GM12892 (cell line): ENCODE measurements around the gene ADAT3.

ENCODE experiments used
- POLR2A ChIP-seq: IDR thresholded peaks from 2 replicates; pipeline ENCODE4 v1.6.1; 2011; ENCODE audit warnings: low read depth, low read length, control low read depth
- POLR2AphosphoS5 ChIP-seq: IDR thresholded peaks from 2 replicates; pipeline ENCODE4 v1.6.1; 2011; ENCODE audit warnings: low read depth, low read length, control low read depth

DNA sequence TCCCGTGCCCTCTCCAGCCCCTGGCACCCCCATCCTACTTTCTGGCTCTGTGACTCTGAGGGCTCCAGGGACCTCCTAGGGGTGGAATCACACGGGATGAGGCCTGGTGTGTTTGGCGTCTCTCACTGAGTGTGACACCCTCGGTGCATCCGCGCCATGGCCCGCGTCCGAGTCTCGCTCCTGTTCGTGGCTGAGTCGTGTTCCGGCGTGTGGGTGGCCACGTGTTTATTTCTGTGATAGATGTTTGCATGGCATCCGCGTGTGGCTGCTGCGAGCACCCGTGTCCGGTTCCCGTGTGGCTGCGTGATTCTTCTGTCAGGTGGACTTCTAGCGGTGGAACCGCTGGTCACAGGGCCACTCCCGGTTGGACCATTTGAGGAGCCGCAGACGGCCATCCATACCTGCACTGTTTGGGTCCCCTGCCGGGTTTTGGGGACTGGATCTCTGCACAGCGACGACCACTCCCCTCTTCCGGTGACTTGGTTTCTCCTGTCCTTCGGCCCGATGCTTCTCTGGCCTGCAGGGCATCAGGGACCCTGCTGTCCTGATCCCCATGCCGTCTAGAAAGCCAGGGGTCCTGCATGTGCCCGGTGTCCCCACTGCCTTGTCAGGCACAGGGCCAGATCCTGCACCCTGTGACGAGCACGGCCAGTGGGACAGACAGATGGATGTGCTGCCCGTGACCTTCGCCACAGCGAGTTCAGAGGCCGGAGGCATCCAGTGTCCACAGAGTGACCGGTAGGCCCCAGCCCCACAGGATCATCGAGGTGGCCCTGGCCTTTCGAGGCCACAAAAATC is 44.3 kb downstream of the ADAT3 start:
- TF ChIP-seq POLR2A (no peak), POLR2AphosphoS5 (no peak)
